ENCODE data around the gene F10.
"Not testable (repeated sequence)": the region's sequence is repeated elsewhere in the genome, so short reads cannot be mapped to it uniquely, and the experiment has no call there.

Gene F10

GRCh38 chr13:113086991-113087922 lies 35.3 kb upstream of the F10 start:
- no peak for DNase-seq

- DNase-seq = no peak
Measured at GRCh38 chr13:113087923-113088690, 34.5 kb upstream of the F10 start.

GRCh38 chr13:113088691-113089020 lies 33.9 kb upstream of the F10 start:
- no peak for DNase-seq

- DNase-seq = no peak
Measured at GRCh38 chr13:113089693-113090414, 32.7 kb upstream of the F10 start.

- DNase-seq = no peak
Measured at GRCh38 chr13:113090415-113090770, 32.2 kb upstream of the F10 start.

GRCh38 chr13:113090806-113091205 lies 31.8 kb upstream of the F10 start:
- no peak for DNase-seq

- DNase-seq = no peak
Measured at GRCh38 chr13:113091211-113091771, 31.3 kb upstream of the F10 start.

- no peak for DNase-seq
Measured at GRCh38 chr13:113091891-113092775, 30.5 kb upstream of the F10 start.

- no peak for DNase-seq
Measured at GRCh38 chr13:113092776-113093579, 29.6 kb upstream of the F10 start.

GRCh38 chr13:113093580-113094409 lies 28.8 kb upstream of the F10 start:
- DNase-seq = no peak

- DNase-seq = no peak
Measured at GRCh38 chr13:113094410-113094800, 28.2 kb upstream of the F10 start.

GRCh38 chr13:113095146-113096051 lies 27.2 kb upstream of the F10 start:
- no peak for DNase-seq

- no peak for DNase-seq
Measured at GRCh38 chr13:113096052-113096744, 26.4 kb upstream of the F10 start.

- no peak for DNase-seq
Measured at GRCh38 chr13:113096745-113097305, 25.8 kb upstream of the F10 start.

- DNase-seq = no peak
Measured at GRCh38 chr13:113097651-113098050, 24.9 kb upstream of the F10 start.

GRCh38 chr13:113098162-113098732 lies 24.4 kb upstream of the F10 start:
- no peak for DNase-seq

- no peak for DNase-seq
Measured at GRCh38 chr13:113099142-113099541, 23.5 kb upstream of the F10 start.

GRCh38 chr13:113102302-113102701 lies 20.3 kb upstream of the F10 start:
- DNase-seq = not testable (repeated sequence)
